ENCODE results near the gene TYK2. TPM values are rescaled to one million over a fixed set of nuclear protein-coding genes. Genes with fewer than 3 reads are reported as not detected.

TYK2 gene
- total and polyA plus RNA-seq, 4 donors = 102 to 175 (median 150) TPM

DNA sequence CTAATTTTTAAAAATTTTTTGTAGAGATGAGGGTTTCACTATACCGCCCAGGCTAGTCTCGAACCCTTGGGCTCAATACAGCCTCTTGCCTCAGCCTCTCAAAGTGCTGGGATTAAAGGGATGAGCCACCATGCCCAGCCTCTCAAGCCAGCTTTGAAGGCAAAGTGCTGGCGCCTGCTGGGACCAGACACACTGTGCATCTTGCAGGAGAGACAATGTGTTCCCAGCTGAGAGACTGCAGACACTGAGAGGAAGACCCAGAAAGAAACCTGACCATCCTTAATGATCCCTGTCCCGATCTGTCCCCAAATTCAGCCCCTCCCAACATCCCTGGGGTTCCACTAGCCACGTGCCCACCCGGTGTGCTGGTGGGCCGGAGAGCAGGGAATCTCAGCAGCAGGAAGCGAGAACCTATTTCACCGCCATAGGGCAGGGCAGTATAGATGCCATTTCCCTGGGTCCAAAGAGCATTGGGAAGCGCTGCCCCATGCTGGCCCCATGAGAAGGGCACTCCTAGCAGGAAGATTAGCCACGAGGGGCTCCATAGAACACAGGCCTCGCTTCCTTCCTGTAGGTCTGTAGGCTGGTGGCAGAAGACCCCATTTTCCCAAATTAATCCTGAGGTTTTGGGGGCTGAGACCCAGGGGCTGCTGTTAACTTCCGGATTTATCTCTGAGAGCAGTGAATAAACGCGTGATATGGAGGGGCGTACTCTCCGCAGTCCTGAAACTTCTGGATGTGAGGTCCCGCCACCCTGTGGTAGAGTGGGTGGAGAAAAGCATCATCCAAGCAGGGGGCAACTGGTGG is 48.0 kb downstream of the TYK2 start:
- H3K27ac ChIP-seq (ENCODE audit: low read depth in 1 of 2, low read length in 1 of 2) = peak overlapping the region; percentile 88 to 99
- ATAC-seq (ENCODE audit: insufficient read depth, low FRiP score) (no peak), DNase-seq (no peak)
- TF ChIP-seq, protein P1, sequence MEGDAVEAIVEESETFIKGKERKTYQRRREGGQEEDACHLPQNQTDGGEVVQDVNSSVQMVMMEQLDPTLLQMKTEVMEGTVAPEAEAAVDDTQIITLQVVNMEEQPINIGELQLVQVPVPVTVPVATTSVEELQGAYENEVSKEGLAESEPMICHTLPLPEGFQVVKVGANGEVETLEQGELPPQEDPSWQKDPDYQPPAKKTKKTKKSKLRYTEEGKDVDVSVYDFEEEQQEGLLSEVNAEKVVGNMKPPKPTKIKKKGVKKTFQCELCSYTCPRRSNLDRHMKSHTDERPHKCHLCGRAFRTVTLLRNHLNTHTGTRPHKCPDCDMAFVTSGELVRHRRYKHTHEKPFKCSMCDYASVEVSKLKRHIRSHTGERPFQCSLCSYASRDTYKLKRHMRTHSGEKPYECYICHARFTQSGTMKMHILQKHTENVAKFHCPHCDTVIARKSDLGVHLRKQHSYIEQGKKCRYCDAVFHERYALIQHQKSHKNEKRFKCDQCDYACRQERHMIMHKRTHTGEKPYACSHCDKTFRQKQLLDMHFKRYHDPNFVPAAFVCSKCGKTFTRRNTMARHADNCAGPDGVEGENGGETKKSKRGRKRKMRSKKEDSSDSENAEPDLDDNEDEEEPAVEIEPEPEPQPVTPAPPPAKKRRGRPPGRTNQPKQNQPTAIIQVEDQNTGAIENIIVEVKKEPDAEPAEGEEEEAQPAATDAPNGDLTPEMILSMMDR (IDR thresholded peaks at IDR 0.05; ENCODE audit: control extremely low read depth, extremely low read depth) = no peak
- no peaks in the 10 kb centered on the region for H3K9me3 ChIP-seq (ENCODE audit: control insufficient read depth in 4 of 4, insufficient read depth in 3 of 4, low read length in 3 of 4)
- H3K27me3 ChIP-seq (ENCODE audit: control insufficient read depth in 3 of 3, insufficient read depth in 3 of 3, low read length in 2 of 3) = no peaks in the 10 kb centered on the region
- peak overlapping the region; percentile 90 for H3K4me3 ChIP-seq
- WGBS, 2 donors = 33 to 39% methylated on average over 18 of the region's 18 CpGs
- H3K4me1 ChIP-seq (ENCODE audit: control insufficient read depth in 5 of 5, insufficient read depth in 5 of 5, low read length in 5 of 5) = peaks cover 0 to 25% (median 9%) of the 10 kb centered on the region in 5 donors
- H3K9ac ChIP-seq (ENCODE audit: insufficient read depth in 1 of 2, low read length in 2 of 2) = peak overlapping the region in 1 of 2 donors; percentile 40
- peaks cover 0 to 26% (median 18%) of the 10 kb centered on the region in 4 donors for H3K36me3 ChIP-seq (ENCODE audit: control insufficient read depth in 4 of 4, insufficient read depth in 4 of 4, low read length in 4 of 4)

DNA sequence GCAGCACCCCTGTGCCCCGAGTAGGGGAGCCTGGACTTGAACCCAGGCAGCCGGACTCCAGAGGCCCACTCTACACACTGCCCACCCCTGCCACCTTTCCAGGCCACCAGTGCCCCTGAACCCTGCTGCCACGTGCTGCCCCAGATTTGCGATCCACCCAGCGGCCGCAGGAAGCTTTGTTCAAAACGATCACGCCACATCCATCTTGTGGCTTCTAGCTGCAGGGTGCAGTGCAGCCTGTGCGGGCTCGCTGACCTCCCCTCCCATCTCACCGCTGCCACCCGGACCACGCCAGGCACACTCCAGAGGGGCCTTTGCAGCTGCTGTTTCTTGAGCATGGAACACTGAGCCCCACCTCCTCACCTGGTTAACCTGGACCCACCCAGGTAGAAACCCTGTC is 50.8 kb downstream of the TYK2 start:
- Histone ChIP-seq H3K9me3 (ENCODE audit: control insufficient read depth in 4 of 4, insufficient read depth in 3 of 4, low read length in 3 of 4) (no peaks in the 10 kb centered on the region), H3K4me3 (no peak overlapping the region), H3K36me3 (ENCODE audit: control insufficient read depth in 4 of 4, insufficient read depth in 4 of 4, low read length in 4 of 4) (peaks cover 2 to 44% (median 30%) of the 10 kb centered on the region in 4 donors), H3K27me3 (ENCODE audit: control insufficient read depth in 3 of 3, insufficient read depth in 3 of 3, low read length in 2 of 3) (no peaks in the 10 kb centered on the region), H3K27ac (ENCODE audit: low read depth in 1 of 2, low read length in 1 of 2) (no peak overlapping the region), H3K9ac (ENCODE audit: insufficient read depth in 1 of 2, low read length in 2 of 2) (no peak overlapping the region), H3K4me1 (ENCODE audit: control insufficient read depth in 5 of 5, insufficient read depth in 5 of 5, low read length in 5 of 5) (peaks cover 0 to 19% (median 9%) of the 10 kb centered on the region in 5 donors)
- ATAC-seq (ENCODE audit: insufficient read depth, low FRiP score) (no peak), DNase-seq (no peak)
- WGBS, 2 donors = 95 to 96% methylated on average over 13 of the region's 13 CpGs
- TF ChIP-seq, protein P1 (IDR thresholded peaks at IDR 0.05; ENCODE audit: control extremely low read depth, extremely low read depth) = no peak

DNA sequence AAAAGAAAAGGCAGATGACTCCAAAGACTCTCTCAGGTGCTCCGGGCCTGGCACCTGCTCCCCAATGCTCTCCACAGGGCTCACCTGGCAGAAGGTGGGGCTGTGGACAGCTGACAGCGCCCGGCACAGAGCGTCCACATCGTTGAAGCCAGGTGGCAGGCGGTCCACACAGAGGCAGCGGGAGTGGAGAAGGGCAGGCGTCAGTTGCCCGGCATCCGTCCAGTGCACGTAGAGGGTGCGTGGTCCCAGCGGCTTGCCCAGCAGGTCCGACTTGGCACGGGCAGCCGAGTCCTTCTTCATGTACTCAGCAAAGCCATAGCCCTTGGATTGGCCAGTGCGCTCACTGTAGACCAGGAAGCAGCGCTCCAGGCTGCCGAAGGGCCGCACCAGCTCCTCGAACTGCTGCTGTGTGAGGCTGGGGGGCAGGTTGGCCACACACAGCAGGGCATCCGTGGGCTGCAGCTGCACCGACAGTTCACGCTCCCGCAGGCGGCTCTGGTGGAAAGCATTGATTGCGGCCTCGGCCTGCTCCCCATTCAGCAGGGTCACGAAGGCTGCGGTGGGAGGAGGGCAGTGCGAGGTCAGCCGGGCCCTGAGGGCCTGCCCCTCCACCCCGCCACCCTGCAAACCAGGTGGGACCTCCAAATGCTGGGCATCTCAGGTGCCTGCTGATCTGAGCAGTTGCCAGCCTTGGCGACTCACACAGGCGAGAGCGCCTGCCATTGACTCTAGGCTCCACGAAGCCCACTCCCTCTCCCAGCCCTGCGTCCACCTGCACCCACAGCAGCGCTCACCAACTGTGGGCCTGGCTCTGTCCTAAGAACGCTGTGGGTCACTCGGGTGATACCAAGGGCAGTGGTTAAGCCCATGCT is 51.6 kb downstream of the TYK2 start:
- Histone ChIP-seq H3K27me3 (ENCODE audit: control insufficient read depth in 3 of 3, insufficient read depth in 3 of 3, low read length in 2 of 3) (no peaks in the 10 kb centered on the region), H3K27ac (ENCODE audit: low read depth in 1 of 2, low read length in 1 of 2) (no peak overlapping the region), H3K36me3 (ENCODE audit: control insufficient read depth in 4 of 4, insufficient read depth in 4 of 4, low read length in 4 of 4) (peaks cover 5 to 48% (median 31%) of the 10 kb centered on the region in 4 donors), H3K4me1 (ENCODE audit: control insufficient read depth in 5 of 5, insufficient read depth in 5 of 5, low read length in 5 of 5) (peaks cover 0 to 12% (median 7%) of the 10 kb centered on the region in 5 donors), H3K9me3 (ENCODE audit: control insufficient read depth in 4 of 4, insufficient read depth in 3 of 4, low read length in 3 of 4) (no peaks in the 10 kb centered on the region), H3K4me3 (no peak overlapping the region), H3K9ac (ENCODE audit: insufficient read depth in 1 of 2, low read length in 2 of 2) (no peak overlapping the region)
- ATAC-seq (ENCODE audit: insufficient read depth, low FRiP score) (no peak), DNase-seq (no peak)
- TF ChIP-seq, protein P1 (IDR thresholded peaks at IDR 0.05; ENCODE audit: control extremely low read depth, extremely low read depth) = no peak
- WGBS, 2 donors = 96 to 97% methylated on average over 41 of the region's 41 CpGs

Measured in lung (tissue), 12 donors.